HepG2 (cell line): Measurements from ENCODE around the gene TPRN. TPM values are rescaled to one million over a fixed set of nuclear protein-coding genes. Genes with fewer than 3 reads are reported as not detected.

Experiments
- CREB1 ChIP-seq, 2 experiments: fragments of 450-650 bp in 1 of 2; IDR thresholded peaks; 2 replicates each; pipeline ENCODE4 v1.6.1; 2016 to 2017; ENCODE audit warnings: control low read depth in 1 of 2, mild to moderate bottlenecking in 1 of 2, missing compliant biosample characterization in 1 of 2, missing genetic modification characterization in 1 of 2
- DMTF1 ChIP-seq: sonication (generic); formaldehyde crosslinking; IDR thresholded peaks from 2 replicates; pipeline ENCODE4 v1.4.0; 2020; ENCODE audit warnings: mild to moderate bottlenecking, missing genetic modification reagents
- EEA1 ChIP-seq: sonication (generic); formaldehyde crosslinking; IDR thresholded peaks from 2 replicates; pipeline ENCODE4 v1.5.1; 2020; ENCODE audit warnings: mild to moderate bottlenecking, missing genetic modification reagents, borderline replicate concordance
- HNF1B ChIP-seq: sonication (generic); formaldehyde crosslinking; IDR thresholded peaks from 2 replicates; pipeline ENCODE4 v1.5.1; 2020; ENCODE audit warnings: mild to moderate bottlenecking, moderate library complexity, missing genetic modification reagents
- IKZF5 ChIP-seq: IDR thresholded peaks from 2 replicates; pipeline ENCODE4 v1.6.1; 2018; ENCODE audit warnings: missing genetic modification reagents, mild to moderate bottlenecking, missing compliant biosample characterization
- MAF1 ChIP-seq: sonication (generic); formaldehyde crosslinking; IDR thresholded peaks from 2 replicates; pipeline ENCODE4 v1.5.0; 2020; ENCODE audit warnings: missing genetic modification reagents, borderline replicate concordance
- NFIB ChIP-seq: sonication (generic); formaldehyde crosslinking; IDR thresholded peaks from 2 replicates; pipeline ENCODE4 v1.9.0; 2021; ENCODE audit warnings: missing genetic modification reagents, mild to moderate bottlenecking, borderline replicate concordance
- NR2F1 ChIP-seq, 2 experiments: fragments of 450-650 bp in 1 of 2; formaldehyde crosslinking in 1 of 2; IDR thresholded peaks; 2 replicates each; pipeline versions ENCODE4 v1.5.0 to v1.6.1; 2016 to 2020; ENCODE audit warnings: mild to moderate bottlenecking in 1 of 2, missing compliant biosample characterization in 1 of 2, missing genetic modification reagents in 1 of 2, moderate library complexity in 1 of 2
- PBX2 ChIP-seq: IDR thresholded peaks from 2 replicates; pipeline ENCODE4 v1.6.1; 2016; ENCODE audit warnings: control low read depth
- PLRG1 ChIP-seq: fragments of 450-650 bp; conservative IDR thresholded peaks from 2 replicates; pipeline ENCODE4 v1.6.1; 2016
- RFX1 ChIP-seq: fragments of 450-650 bp; IDR thresholded peaks from 2 replicates; pipeline ENCODE4 v1.6.1; 2017
- ZFP37 ChIP-seq: sonication (generic); formaldehyde crosslinking; IDR thresholded peaks from 2 replicates; pipeline ENCODE4 v1.4.0; 2020; ENCODE audit warnings: missing genetic modification reagents, borderline replicate concordance
- ZNF207 ChIP-seq: fragments of 450-650 bp; IDR thresholded peaks from 2 replicates; pipeline ENCODE4 v1.6.1; 2016; ENCODE audit warnings: antibody characterized with exemption, borderline replicate concordance
- ZNF335 ChIP-seq: sonication (generic); formaldehyde crosslinking; IDR thresholded peaks from 2 replicates; pipeline ENCODE4 v1.4.0; 2020; ENCODE audit warnings: missing genetic modification reagents
- ZNF441 ChIP-seq: sonication (generic); formaldehyde crosslinking; IDR thresholded peaks from 2 replicates; pipeline ENCODE4 v1.7.0; 2021; ENCODE audit warnings: missing genetic modification reagents, borderline replicate concordance
- polyA plus RNA-seq, 8 experiments: library from polyadenylated mRNA; depleted of rRNA in 3 of 8; stranded (reverse) in 7 of 8; unstranded in 1 of 8; fragments of >200 nt; fragmentation: Illumina TruSeq in 4 of 8; extraction: Trizol in 4 of 8; gene quantifications; 2 replicates each; pipeline versions ENCODE4 v1.2.1 to v1.2.3, GENCODE V29; 2011 to 2016; ENCODE audit warnings: low read depth in 4 of 8, missing spikeins in 1 of 8, mixed read lengths in 1 of 8; ENCODE audit not compliant: insufficient read depth in 1 of 8
- total RNA-seq, 5 experiments: library from RNA; depleted of rRNA; stranded (reverse); fragments of >200 nt; fragmentation: Illumina TruSeq; extraction: Trizol; gene quantifications; 2 replicates each; pipeline ENCODE4 v1.2.3, GENCODE V29; 2016; ENCODE audit warnings: low read depth in 1 of 5
- TF ChIP-seq, protein P1 (sequence below): sonication (generic); formaldehyde crosslinking; IDR thresholded peaks from 2 replicates; pipeline ENCODE4 v1.5.0; 2020; ENCODE audit warnings: mild to moderate bottlenecking, missing genetic modification reagents, borderline replicate concordance

TPRN gene
- total and polyA plus RNA-seq, 2 of the 13 experiments (the other 11 are each of a cell fraction or from before 2014, with no cell fraction given), result 10.1 to 19.2 TPM

DNA sequence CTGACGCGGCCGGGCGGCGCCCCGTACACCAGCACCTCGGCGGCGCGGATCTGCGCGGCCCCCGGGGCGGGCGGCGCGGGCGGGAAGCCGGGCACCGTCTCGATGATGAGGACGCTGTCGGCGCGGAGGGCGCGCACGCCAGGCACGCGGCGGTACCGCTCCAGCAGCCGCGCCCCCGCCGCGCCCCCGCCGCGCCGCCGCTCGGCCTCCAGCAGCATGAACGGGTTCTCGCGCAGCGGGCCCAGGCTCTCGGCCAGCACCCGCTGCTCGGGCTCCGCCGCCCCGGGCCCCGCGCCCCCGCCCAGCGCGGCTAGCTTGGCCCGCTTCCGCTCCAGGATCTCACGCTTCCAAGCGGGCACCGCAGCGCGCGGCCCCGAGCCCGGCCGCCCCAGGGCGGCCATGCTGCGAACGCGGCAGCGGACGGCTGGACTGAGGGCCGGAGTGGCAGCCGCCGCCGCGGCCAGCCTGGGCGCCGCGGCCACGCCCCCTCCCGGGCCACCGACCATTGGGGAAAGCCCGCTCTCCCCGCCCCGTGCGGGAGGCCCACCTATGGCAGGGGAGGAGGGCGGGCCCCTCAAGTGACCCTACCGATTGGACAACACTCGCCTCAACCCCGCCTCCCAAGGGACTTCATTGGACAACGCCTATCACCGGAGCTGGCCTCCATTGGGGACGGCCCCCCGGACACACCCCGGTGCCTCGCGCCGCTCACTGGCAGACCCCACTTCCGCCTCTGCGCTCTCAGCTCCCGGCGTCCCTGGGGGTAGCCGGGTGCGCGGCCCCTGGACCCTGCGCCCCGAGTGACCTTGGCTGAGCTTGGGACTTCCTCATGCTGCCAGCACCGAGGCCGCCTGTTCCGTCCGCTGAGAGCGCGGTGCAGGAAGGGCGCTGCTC lies at the start of gene TPRN (continued):
- TF ChIP-seq ZNF207 (no peak), MAF1 (CRISPR knock-in tag) (peak; percentile 51; the same call in 1 of the 2 replicates), ZFP37 (CRISPR knock-in tag) (no peak), HNF1B (CRISPR knock-in tag) (peak; percentile 92), RFX1 (no peak), NFIB (no peak), PBX2 (0 out of 2 replicates have a peak, but pooled peaks have one; percentile 38), ZNF335 (peak; percentile 82; the same call in 1 of the 2 replicates), EEA1 (CRISPR knock-in tag) (no peak), DMTF1 (CRISPR knock-in tag) (no peak), PLRG1 (no peak), CREB1 (IDR thresholded peaks at IDR 0.05) (peak; percentile 56; the same call in 1 of the 2 replicates), CREB1 (CRISPR knock-in tag; IDR thresholded peaks at IDR 0.05) (peak; percentile 75), NR2F1 (CRISPR knock-in tag; IDR thresholded peaks at IDR 0.05) (peak; percentile 74 to 88), IKZF5 (CRISPR knock-in tag) (peak; percentile 91), ZNF441 (peak; percentile 76; the same call in 1 of the 2 replicates)
- TF ChIP-seq, protein P1, sequence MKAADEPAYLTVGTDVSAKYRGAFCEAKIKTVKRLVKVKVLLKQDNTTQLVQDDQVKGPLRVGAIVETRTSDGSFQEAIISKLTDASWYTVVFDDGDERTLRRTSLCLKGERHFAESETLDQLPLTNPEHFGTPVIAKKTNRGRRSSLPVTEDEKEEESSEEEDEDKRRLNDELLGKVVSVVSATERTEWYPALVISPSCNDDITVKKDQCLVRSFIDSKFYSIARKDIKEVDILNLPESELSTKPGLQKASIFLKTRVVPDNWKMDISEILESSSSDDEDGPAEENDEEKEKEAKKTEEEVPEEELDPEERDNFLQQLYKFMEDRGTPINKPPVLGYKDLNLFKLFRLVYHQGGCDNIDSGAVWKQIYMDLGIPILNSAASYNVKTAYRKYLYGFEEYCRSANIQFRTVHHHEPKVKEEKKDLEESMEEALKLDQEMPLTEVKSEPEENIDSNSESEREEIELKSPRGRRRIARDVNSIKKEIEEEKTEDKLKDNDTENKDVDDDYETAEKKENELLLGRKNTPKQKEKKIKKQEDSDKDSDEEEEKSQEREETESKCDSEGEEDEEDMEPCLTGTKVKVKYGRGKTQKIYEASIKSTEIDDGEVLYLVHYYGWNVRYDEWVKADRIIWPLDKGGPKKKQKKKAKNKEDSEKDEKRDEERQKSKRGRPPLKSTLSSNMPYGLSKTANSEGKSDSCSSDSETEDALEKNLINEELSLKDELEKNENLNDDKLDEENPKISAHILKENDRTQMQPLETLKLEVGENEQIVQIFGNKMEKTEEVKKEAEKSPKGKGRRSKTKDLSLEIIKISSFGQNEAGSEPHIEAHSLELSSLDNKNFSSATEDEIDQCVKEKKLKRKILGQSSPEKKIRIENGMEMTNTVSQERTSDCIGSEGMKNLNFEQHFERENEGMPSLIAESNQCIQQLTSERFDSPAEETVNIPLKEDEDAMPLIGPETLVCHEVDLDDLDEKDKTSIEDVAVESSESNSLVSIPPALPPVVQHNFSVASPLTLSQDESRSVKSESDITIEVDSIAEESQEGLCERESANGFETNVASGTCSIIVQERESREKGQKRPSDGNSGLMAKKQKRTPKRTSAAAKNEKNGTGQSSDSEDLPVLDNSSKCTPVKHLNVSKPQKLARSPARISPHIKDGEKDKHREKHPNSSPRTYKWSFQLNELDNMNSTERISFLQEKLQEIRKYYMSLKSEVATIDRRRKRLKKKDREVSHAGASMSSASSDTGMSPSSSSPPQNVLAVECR (CRISPR knock-in tag), result peak; percentile 96
